Stimulated activated CD4-positive, alpha-beta T cell treated with anti-CD3 and anti-CD28 coated beads, Interleukin-12 subunit alpha, Interleukin-12 subunit beta, amount 100 ng/mL, for 4 hours (primary cell): ENCODE data around the gene ATG3.
"Not testable (repeated sequence)": the region's sequence is repeated elsewhere in the genome, so short reads cannot be mapped to it uniquely, and the experiment has no call there.

ENCODE experiments used
- DNase-seq: peaks from one replicate; pipeline ENCODE4 v3.0.0-alpha.2; 2020

Gene ATG3

GRCh38 chr3:112561734-112562529, at the start of gene ATG3, which contains the start of gene SLC35A5:
Gene ATG3, minus strand, starts transcription at chr3:112561962. Its CDS starts 434 bp downstream, at chr3:112561528.
Gene SLC35A5, plus strand, starts transcription at chr3:112562045. Its CDS starts 1,359 bp downstream, at chr3:112563404.
- peak; percentile 97 for DNase-seq

GRCh38 chr3:112610121-112610520, 48.4 kb upstream of the ATG3 start:
- DNase-seq, result no peak

GRCh38 chr3:112607863-112608262, 46.1 kb upstream of the ATG3 start:
- DNase-seq, result no peak

- no peak for DNase-seq
Observed at GRCh38 chr3:112606098-112606497, 44.3 kb upstream of the ATG3 start.

GRCh38 chr3:112605285-112605684, 43.5 kb upstream of the ATG3 start:
- no peak for DNase-seq

- DNase-seq, result no peak
Observed at GRCh38 chr3:112604536-112604935, 42.8 kb upstream of the ATG3 start.

- DNase-seq, result no peak
Observed at GRCh38 chr3:112602217-112602838, 40.6 kb upstream of the ATG3 start.

- DNase-seq, result no peak
Observed at GRCh38 chr3:112598731-112599130, 37.0 kb upstream of the ATG3 start.

- DNase-seq, result no peak
Observed at GRCh38 chr3:112597945-112598344, 36.2 kb upstream of the ATG3 start.

GRCh38 chr3:112594856-112595255, 33.1 kb upstream of the ATG3 start:
- no peak for DNase-seq

GRCh38 chr3:112593258-112593657, 31.5 kb upstream of the ATG3 start:
- no peak for DNase-seq

GRCh38 chr3:112587336-112587735, 25.6 kb upstream of the ATG3 start:
- DNase-seq, result no peak

- no peak for DNase-seq
Observed at GRCh38 chr3:112585782-112586181, 24.0 kb upstream of the ATG3 start.

GRCh38 chr3:112583105-112583504, 21.3 kb upstream of the ATG3 start:
- no peak for DNase-seq

- peak; percentile 7 for DNase-seq
Observed at GRCh38 chr3:112582244-112582874, 20.6 kb upstream of the ATG3 start.

- no peak for DNase-seq
Observed at GRCh38 chr3:112579697-112580096, 17.9 kb upstream of the ATG3 start.

GRCh38 chr3:112579232-112579631, 17.5 kb upstream of the ATG3 start:
- DNase-seq, result no peak

GRCh38 chr3:112572701-112573100, 10.9 kb upstream of the ATG3 start:
- no peak for DNase-seq

GRCh38 chr3:112569265-112569664, 7.5 kb upstream of the ATG3 start:
- DNase-seq, result no peak

GRCh38 chr3:112568642-112569041, 6.9 kb upstream of the ATG3 start:
- no peak for DNase-seq

GRCh38 chr3:112564940-112565305, 3.2 kb upstream of the ATG3 start:
- no peak for DNase-seq

GRCh38 chr3:112564247-112564939, 2.6 kb upstream of the ATG3 start:
- DNase-seq, result not testable (repeated sequence)

- DNase-seq, result peak; percentile 78
Observed at GRCh38 chr3:112561484-112561733, 353 bp downstream of the ATG3 start.
